Hepatocyte (in vitro differentiated cells): ENCODE data around the gene SLC29A4. TPM values are rescaled to one million over a fixed set of nuclear protein-coding genes. Genes with fewer than 3 reads are reported as not detected.
"Not testable (repeated sequence)": the region's sequence is repeated elsewhere in the genome, so short reads cannot be mapped to it uniquely, and the experiment has no call there.

ENCODE experiments used
- DNase-seq: peaks from one replicate; pipeline ENCODE4 v3.0.0-alpha.2; 2016; ENCODE audit warnings: low spot score
- H2AFZ ChIP-seq: fragments of 200-600 bp; sonication (generic); 2 replicates; pipeline ENCODE4 v1.6.0; 2016; ENCODE audit warnings: antibody characterized with exemption, mild to moderate bottlenecking
- H3K27ac ChIP-seq: fragments of 200-600 bp; sonication (generic); 2 replicates; pipeline ENCODE4 v1.5.1; 2016; ENCODE audit warnings: mild to moderate bottlenecking
- H3K27me3 ChIP-seq: fragments of 200-600 bp; sonication (generic); 2 replicates; pipeline ENCODE4 v1.6.1; 2016
- H3K36me3 ChIP-seq: fragments of 200-600 bp; sonication (generic); replicated peaks from 2 replicates; pipeline ENCODE4 v1.5.1; 2016; ENCODE audit warnings: low read depth; ENCODE audit not compliant: insufficient read depth
- H3K4me1 ChIP-seq: fragments of 200-600 bp; sonication (generic); 2 replicates; pipeline ENCODE4 v1.5.1; 2016; ENCODE audit warnings: mild to moderate bottlenecking, moderate library complexity; ENCODE audit not compliant: insufficient read depth
- H3K4me2 ChIP-seq: fragments of 200-600 bp; sonication (generic); 2 replicates; pipeline ENCODE4 v1.6.0; 2016
- H3K4me3 ChIP-seq: fragments of 200-600 bp; sonication (generic); 2 replicates; pipeline ENCODE4 v1.5.1; 2016; ENCODE audit warnings: mild to moderate bottlenecking
- H3K79me2 ChIP-seq: fragments of 200-600 bp; sonication (generic); 2 replicates; pipeline ENCODE4 v1.6.0; 2017; ENCODE audit warnings: mild to moderate bottlenecking
- H3K9me2 ChIP-seq: fragments of 200-600 bp; sonication (generic); replicated peaks from 2 replicates; pipeline ENCODE4 v1.6.0; 2017; ENCODE audit warnings: mild to moderate bottlenecking; ENCODE audit not compliant: insufficient read depth
- H3K9me3 ChIP-seq: fragments of 200-600 bp; sonication (generic); 2 replicates; pipeline ENCODE4 v1.5.1; 2016; ENCODE audit warnings: low read depth, mild to moderate bottlenecking
- H4K20me1 ChIP-seq: fragments of 200-600 bp; sonication (generic); 2 replicates; pipeline ENCODE4 v1.6.0; 2016; ENCODE audit warnings: mild to moderate bottlenecking; ENCODE audit not compliant: insufficient read depth, poor library complexity, severe bottlenecking
- CTCF ChIP-seq: fragments of 200-600 bp; sonication (generic); IDR thresholded peaks from 2 replicates; pipeline ENCODE4 v1.5.1; 2016; ENCODE audit warnings: antibody characterized with exemption, mild to moderate bottlenecking; ENCODE audit not compliant: poor library complexity
- EZH2 ChIP-seq: fragments of 200-600 bp; sonication (generic); IDR thresholded peaks from 2 replicates; pipeline ENCODE4 v1.6.1; 2016; ENCODE audit warnings: antibody characterized with exemption, mild to moderate bottlenecking, borderline replicate concordance
- EZH2phosphoT487 ChIP-seq: fragments of 200-600 bp; sonication (generic); IDR thresholded peaks from one replicate; pipeline ENCODE4 v1.6.1; 2018; ENCODE audit warnings: antibody characterized with exemption, mild to moderate bottlenecking, low read depth, moderate library complexity; ENCODE audit not compliant: unreplicated experiment, severe bottlenecking
- WGBS: methylation state at CpG from one replicate; pipeline ENCODE4 v1.1.6; 2016; ENCODE audit warnings: low lambda C conversion rate; ENCODE audit errors: missing lambda C conversion rate; 5-methylcytosine and 5-hydroxymethylcytosine counted together
- polyA plus RNA-seq: library from polyadenylated mRNA; unstranded; fragments of >200 nt; fragmentation: Nextera tagmentation; extraction: Ambion mirVana; gene quantifications from 2 replicates; pipeline ENCODE4 v1.2.1, GENCODE V29; 2016
- total RNA-seq: library from RNA; depleted of rRNA; stranded (reverse); fragments of >200 nt; gene quantifications from 2 replicates; pipeline ENCODE4 v1.2.3, GENCODE V29; 2014

The SLC29A4 gene
- total and polyA plus RNA-seq, 2 experiments from 2014 or later, result 21.9 to 36.1 TPM

GRCh38 chr7:5266191-5267028 is 16.3 kb upstream of the SLC29A4 start:
- no peaks in the 10 kb centered on the region for H3K36me3 ChIP-seq
- TF ChIP-seq EZH2 (no peak), EZH2phosphoT487 (no peak), CTCF (no peak)
- H3K4me1 ChIP-seq, result no peaks in the 10 kb centered on the region
- no peak overlapping the region for H3K4me3 ChIP-seq
- no peaks in the 10 kb centered on the region for H3K79me2 ChIP-seq
- no peaks in the 10 kb centered on the region for H3K27me3 ChIP-seq
- no peaks in the 10 kb centered on the region for H3K9me2 ChIP-seq
- no peaks in the 10 kb centered on the region for H4K20me1 ChIP-seq
- 71% methylated on average over 20 of the region's 20 CpGs for WGBS
- H3K4me2 ChIP-seq, result no peak overlapping the region
- H3K9me3 ChIP-seq, result no peaks in the 10 kb centered on the region
- H3K27ac ChIP-seq, result no peak overlapping the region
- DNase-seq, result no peak
- no peak overlapping the region for H2AFZ ChIP-seq

- H3K27ac ChIP-seq, H2AFZ ChIP-seq, H3K9me3 ChIP-seq, DNase-seq, H3K4me3 ChIP-seq, H4K20me1 ChIP-seq, H3K27me3 ChIP-seq, H3K9me2 ChIP-seq, H3K79me2 ChIP-seq, H3K4me1 ChIP-seq, H3K36me3 ChIP-seq, H3K4me2 ChIP-seq: not testable (repeated sequence)
- 90% methylated on average over 8 of the region's 8 CpGs for WGBS
Observed at GRCh38 chr7:5267829-5268228, 14.9 kb upstream of the SLC29A4 start.

DNA sequence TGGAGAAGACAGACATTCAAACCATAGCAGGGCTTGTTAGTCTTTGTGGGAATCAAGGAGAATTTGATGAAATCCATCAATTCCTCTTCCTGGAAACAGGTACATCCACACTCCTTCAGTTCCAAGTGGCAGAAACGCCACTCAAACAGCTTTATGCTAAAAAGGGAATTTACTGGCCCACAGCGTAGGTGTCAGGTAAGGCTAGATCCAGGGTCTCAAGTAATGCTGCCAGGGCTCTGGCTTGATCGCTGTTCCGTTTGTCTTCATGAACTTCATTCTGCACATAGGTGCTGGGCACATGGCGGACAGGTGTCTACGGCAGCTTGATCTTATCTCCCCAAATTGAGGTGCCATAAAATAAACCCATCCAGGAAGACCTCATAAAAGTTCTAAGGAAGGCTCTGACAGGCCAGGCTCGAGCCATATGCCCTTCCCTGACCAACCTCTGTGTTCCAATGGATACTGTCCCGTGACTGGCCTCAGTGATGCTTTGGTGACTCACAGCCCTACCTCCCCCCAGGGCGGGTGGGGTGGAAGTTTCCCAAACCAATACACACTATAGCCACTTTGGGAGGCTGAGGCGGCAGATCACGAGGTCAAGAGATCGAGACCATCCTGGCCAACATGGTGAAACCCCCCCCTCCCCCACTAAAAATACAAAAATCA is 12.6 kb upstream of the SLC29A4 start:
- H3K79me2 ChIP-seq, H3K27ac ChIP-seq, H3K9me3 ChIP-seq, H3K4me3 ChIP-seq, H3K36me3 ChIP-seq, H3K9me2 ChIP-seq, H4K20me1 ChIP-seq, H3K4me2 ChIP-seq, DNase-seq, H2AFZ ChIP-seq, H3K4me1 ChIP-seq, H3K27me3 ChIP-seq: not testable (repeated sequence)
- 71% methylated on average over 12 of the region's 12 CpGs for WGBS

DNA sequence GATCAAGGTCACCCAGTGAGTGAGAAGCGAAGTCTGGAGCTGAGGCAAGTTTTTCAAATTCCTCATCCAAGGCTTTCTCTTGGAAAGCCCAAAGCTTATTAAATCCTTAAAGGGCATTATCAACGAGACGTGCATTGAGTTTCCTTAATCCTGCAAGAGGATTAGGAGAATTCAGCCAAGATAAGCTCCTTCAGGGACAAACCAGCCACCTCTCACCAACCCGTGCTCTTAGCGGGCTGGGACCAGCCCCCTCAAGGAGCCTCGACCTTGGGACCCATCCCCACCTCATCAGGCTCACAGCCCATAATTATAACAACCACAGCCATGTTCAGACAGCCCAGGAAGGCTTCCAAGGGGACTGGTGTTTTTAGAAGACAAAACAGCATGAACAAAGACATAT is 12.0 kb upstream of the SLC29A4 start:
- Histone ChIP-seq H3K36me3 (no peaks in the 10 kb centered on the region), H3K4me1 (no peaks in the 10 kb centered on the region), H3K9me2 (no peaks in the 10 kb centered on the region), H3K79me2 (no peaks in the 10 kb centered on the region), H3K4me3 (no peak overlapping the region), H3K9me3 (no peaks in the 10 kb centered on the region), H4K20me1 (no peaks in the 10 kb centered on the region), H3K4me2 (no peak overlapping the region), H2AFZ (no peak overlapping the region), H3K27ac (no peak overlapping the region), H3K27me3 (no peaks in the 10 kb centered on the region)
- no peak for DNase-seq
- WGBS, result 19% methylated on average over 6 of the region's 6 CpGs
- no peak for TF ChIP-seq EZH2phosphoT487
- no peak for TF ChIP-seq EZH2
- no peak for TF ChIP-seq CTCF

GRCh38 chr7:5273831-5274405 is 8.8 kb upstream of the SLC29A4 start:
- not testable (repeated sequence) for DNase-seq, H3K4me2 ChIP-seq, H3K4me3 ChIP-seq, H3K36me3 ChIP-seq, H3K4me1 ChIP-seq, H3K27ac ChIP-seq, H3K9me2 ChIP-seq, H3K79me2 ChIP-seq, H2AFZ ChIP-seq, H3K27me3 ChIP-seq, H3K9me3 ChIP-seq, H4K20me1 ChIP-seq
- WGBS, result 81% methylated on average over 18 of the region's 18 CpGs
